Sigmoid colon (tissue), 4 donors: Measurements from ENCODE around the gene KCNQ5.

Experiments used
- EP300 ChIP-seq, 4 donors: sonication (generic); formaldehyde crosslinking; IDR thresholded peaks; one replicate each; pipeline ENCODE4 v1.6.1; 2017; ENCODE audit warnings: antibody characterized with exemption in 4 of 4
- POLR2A ChIP-seq, 2 donors: fragments of 450-650 bp; IDR thresholded peaks; one replicate each; pipeline ENCODE4 v1.6.1; 2016; ENCODE audit warnings: antibody characterized with exemption in 2 of 2, mild to moderate bottlenecking in 2 of 2, moderate library complexity in 2 of 2
- POLR2AphosphoS5 ChIP-seq, 4 donors: sonication (generic); formaldehyde crosslinking; IDR thresholded peaks; one replicate each; pipeline ENCODE4 v1.6.1; 2017; ENCODE audit warnings: antibody characterized with exemption in 4 of 4
- TF ChIP-seq, protein P1 (sequence below), 4 experiments: fragments of 450-650 bp in 3 of 4; fragments of 200-600 bp in 1 of 4; IDR thresholded peaks; one replicate each; pipeline ENCODE4 v1.5.1; 2016 to 2019; ENCODE audit warnings: antibody characterized with exemption in 4 of 4, mild to moderate bottlenecking in 3 of 4, moderate library complexity in 2 of 4

DNA sequence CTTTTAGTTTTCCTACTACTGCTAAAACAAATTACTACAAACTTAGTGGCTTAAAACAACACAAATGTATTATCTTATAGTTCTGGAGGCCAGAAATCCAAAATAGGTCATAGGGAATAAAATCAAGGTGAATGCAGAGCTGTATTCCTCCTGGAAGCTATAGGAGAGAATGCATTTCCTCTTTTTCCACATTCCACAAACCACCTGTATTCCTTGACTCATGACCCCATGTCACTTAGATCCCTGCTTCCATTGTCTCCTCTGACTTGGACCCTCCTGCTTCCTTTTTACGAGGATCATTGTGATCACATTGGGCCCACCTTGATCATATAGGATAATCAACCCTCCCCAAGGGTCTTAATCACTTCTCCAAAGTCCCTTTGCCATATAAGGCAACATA is 200.8 kb downstream of the KCNQ5 start:
- TF ChIP-seq, protein P1, sequence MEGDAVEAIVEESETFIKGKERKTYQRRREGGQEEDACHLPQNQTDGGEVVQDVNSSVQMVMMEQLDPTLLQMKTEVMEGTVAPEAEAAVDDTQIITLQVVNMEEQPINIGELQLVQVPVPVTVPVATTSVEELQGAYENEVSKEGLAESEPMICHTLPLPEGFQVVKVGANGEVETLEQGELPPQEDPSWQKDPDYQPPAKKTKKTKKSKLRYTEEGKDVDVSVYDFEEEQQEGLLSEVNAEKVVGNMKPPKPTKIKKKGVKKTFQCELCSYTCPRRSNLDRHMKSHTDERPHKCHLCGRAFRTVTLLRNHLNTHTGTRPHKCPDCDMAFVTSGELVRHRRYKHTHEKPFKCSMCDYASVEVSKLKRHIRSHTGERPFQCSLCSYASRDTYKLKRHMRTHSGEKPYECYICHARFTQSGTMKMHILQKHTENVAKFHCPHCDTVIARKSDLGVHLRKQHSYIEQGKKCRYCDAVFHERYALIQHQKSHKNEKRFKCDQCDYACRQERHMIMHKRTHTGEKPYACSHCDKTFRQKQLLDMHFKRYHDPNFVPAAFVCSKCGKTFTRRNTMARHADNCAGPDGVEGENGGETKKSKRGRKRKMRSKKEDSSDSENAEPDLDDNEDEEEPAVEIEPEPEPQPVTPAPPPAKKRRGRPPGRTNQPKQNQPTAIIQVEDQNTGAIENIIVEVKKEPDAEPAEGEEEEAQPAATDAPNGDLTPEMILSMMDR (IDR thresholded peaks at IDR 0.05), result no peak
- TF ChIP-seq POLR2A (IDR thresholded peaks at IDR 0.05), result no peak
- TF ChIP-seq POLR2AphosphoS5 (IDR thresholded peaks at IDR 0.05), result no peak
- no peak for TF ChIP-seq EP300 (IDR thresholded peaks at IDR 0.05)
